ENCODE data around the gene MMP21.

GRCh38 chr10:125799451-125800182 lies 24.0 kb upstream of the MMP21 start:
- TF ChIP-seq PKNOX1 (IDR thresholded peaks at IDR 0.05), result no peak
- no peak for TF ChIP-seq BHLHE40 (IDR thresholded peaks at IDR 0.05; ENCODE audit: borderline replicate concordance)
- no peak for TF ChIP-seq HDGF (IDR thresholded peaks at IDR 0.05; ENCODE audit: borderline replicate concordance)
- TF ChIP-seq TARDBP (IDR thresholded peaks at IDR 0.05), result no peak
- no peak for TF ChIP-seq ARNT (IDR thresholded peaks at IDR 0.05)
- TF ChIP-seq SP1 (IDR thresholded peaks at IDR 0.05), result no peak
- TF ChIP-seq LEF1 (IDR thresholded peaks at IDR 0.05; ENCODE audit: borderline replicate concordance), result no peak
